Dendritic cell treated with granulocyte-macrophage colony-stimulating factor and Interleukin-4, amounts not matched to agents 40 ng/mL and 50 ng/mL, for 4 days (primary cell): ENCODE measurements around the gene PTPRD.

ENCODE experiments used
- H3K27ac Mint-ChIP-seq: one replicate; pipeline ENCODE4 v1.8.0; 2022; ENCODE audit warnings: mild to moderate bottlenecking, mixed read lengths
- H3K27me3 Mint-ChIP-seq: one replicate; pipeline ENCODE4 v1.8.0; 2022; ENCODE audit warnings: mild to moderate bottlenecking, mixed read lengths
- H3K36me3 Mint-ChIP-seq: one replicate; pipeline ENCODE4 v1.8.0; 2022; ENCODE audit warnings: low read depth, mixed read lengths
- H3K4me1 Mint-ChIP-seq: one replicate; pipeline ENCODE4 v1.8.0; 2022; ENCODE audit warnings: low read depth, mixed read lengths
- H3K4me3 Mint-ChIP-seq: one replicate; pipeline ENCODE4 v1.8.0; 2022; ENCODE audit warnings: mild to moderate bottlenecking, moderate library complexity, mixed read lengths
- H3K9me3 Mint-ChIP-seq: one replicate; pipeline ENCODE4 v1.8.0; 2022; ENCODE audit warnings: mixed read lengths
- intact Hi-C: fragments of 100-400 bp; cut with micrococcal nuclease; formaldehyde crosslinking; loops from one replicate; pipeline ENCODE4 v1.15.0; 2022

PTPRD gene

DNA sequence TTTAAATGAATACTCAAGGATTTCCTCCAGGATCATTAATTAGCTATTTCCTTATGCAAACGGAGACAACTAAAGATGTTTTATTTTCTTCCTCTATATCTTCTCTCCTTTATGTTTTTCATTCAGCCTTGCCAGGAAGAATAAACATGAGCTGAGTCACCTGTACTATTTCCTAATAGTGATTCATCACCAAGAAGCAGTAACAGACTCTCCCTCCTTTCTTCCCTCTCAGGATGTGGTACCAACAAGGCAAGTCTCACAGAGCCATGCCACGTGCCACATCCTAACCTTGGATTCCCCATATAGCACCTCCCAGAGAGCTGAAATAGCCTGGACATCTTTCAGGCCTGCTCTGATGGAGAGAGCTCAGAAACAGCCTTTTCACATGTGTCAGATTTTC lies 2054.6 kb downstream of the PTPRD start:
- Mint-ChIP-seq H3K4me3 (no peak overlapping the region), H3K27ac (no peak overlapping the region), H3K9me3 (no peaks in the 10 kb centered on the region), H3K4me1 (no peaks in the 10 kb centered on the region), H3K27me3 (no peaks in the 10 kb centered on the region), H3K36me3 (no peaks in the 10 kb centered on the region)
- intact Hi-C loops: no loop called here

DNA sequence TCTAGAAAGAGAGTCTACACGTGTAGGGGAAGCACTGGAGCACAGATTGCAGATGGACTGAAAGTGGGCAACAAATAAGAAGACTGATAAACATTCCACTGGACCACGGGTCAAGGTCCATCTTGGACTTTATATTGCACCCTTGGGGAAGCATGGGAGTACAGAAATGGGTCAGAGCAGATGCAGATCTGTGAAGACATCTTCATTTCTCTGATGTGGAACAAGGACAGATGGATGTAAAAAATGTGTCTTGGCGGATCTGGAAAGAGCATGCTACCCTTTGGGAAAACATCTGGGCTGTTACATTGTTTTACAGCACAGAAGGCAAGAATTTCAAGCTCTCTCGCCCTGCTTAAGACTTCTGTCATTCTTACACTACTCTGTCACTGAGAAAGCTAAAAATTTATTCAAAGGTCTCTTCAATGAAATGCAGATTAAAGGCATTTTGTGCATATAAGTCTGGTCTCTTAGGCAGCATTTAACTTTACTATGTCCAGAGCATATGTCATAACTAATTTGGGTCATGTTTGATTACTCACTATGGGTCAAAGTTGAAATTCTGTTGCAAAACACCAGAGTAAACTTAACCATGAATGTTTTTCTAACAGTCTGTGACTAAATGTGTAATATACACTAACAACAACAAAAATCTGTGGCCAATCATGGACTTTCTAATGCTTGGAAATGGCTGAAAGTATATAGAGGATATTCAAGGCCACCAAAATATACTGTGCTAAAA lies 2056.9 kb downstream of the PTPRD start:
- H3K27me3 Mint-ChIP-seq: no peaks in the 10 kb centered on the region
- H3K9me3 Mint-ChIP-seq: no peaks in the 10 kb centered on the region
- intact Hi-C loops: no loop called here
- no peak overlapping the region for H3K4me3 Mint-ChIP-seq
- no peaks in the 10 kb centered on the region for H3K4me1 Mint-ChIP-seq
- H3K36me3 Mint-ChIP-seq: no peaks in the 10 kb centered on the region
- no peak overlapping the region for H3K27ac Mint-ChIP-seq

DNA sequence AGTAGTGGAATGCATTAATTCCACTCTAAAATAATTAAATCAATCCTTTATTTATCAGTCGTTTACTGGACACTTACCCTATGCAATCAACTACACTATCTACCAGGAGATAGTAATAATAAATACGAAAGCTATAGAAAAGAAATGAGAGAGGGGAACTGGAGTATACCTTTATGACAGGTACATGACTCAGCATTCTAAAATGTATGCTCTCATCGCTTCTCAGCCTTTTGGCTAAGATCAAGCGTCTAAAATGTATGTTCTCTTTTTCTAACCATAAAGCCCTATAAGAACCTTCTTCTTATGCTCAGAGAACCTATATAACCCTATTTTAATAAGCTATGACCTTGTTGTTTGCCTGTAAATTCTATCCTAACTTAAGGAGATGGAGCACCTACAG lies 2059.4 kb downstream of the PTPRD start:
- Mint-ChIP-seq H3K9me3 (no peaks in the 10 kb centered on the region), H3K27me3 (no peaks in the 10 kb centered on the region), H3K27ac (no peak overlapping the region), H3K4me1 (no peaks in the 10 kb centered on the region), H3K4me3 (no peak overlapping the region), H3K36me3 (no peaks in the 10 kb centered on the region)
- intact Hi-C loops: no loop called here

DNA sequence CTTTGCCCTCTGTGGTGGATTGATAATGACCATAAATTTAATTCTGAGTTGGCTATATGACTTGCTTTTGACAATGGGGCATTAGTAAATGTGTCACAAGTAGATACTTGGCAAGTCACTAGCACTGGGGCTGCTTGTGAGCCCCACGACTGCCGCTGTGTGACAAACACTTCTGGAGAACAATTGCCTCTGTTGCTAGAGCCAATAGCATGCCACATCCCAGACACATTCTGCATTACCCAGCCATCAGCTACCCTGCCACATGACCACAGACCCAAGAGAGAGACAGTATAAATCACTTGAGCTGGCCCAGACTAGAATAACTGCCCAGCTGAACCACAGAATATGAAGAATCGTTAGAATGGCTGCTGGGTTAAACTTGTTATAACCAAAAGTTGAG lies 2060.1 kb downstream of the PTPRD start:
- intact Hi-C loops: no loop called here
- Mint-ChIP-seq H3K27me3 (no peaks in the 10 kb centered on the region), H3K36me3 (no peaks in the 10 kb centered on the region), H3K27ac (no peak overlapping the region), H3K4me1 (no peaks in the 10 kb centered on the region), H3K4me3 (no peak overlapping the region), H3K9me3 (no peaks in the 10 kb centered on the region)

DNA sequence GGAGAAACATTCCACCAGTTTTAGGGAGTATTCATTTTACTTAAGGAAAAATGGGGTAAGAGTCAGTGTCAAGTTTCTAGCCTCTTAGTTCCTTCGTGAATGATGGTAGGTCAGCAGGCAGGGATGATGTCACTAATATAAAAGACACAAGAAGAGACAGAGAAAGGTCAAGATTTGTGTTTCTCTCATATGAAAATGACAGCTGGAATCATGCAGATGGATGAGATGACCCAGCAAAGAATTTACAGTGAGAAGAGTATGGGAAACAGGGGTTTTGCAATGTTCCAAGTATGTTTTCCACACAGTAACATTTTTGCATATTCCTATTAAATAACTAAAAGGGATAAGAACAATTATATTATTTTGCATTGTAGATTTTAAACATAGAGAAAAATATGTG lies 2063.6 kb downstream of the PTPRD start:
- Mint-ChIP-seq H3K9me3 (no peaks in the 10 kb centered on the region), H3K4me3 (no peak overlapping the region), H3K36me3 (no peaks in the 10 kb centered on the region), H3K27me3 (no peaks in the 10 kb centered on the region), H3K27ac (no peak overlapping the region), H3K4me1 (no peaks in the 10 kb centered on the region)
- intact Hi-C loops: no loop called here

DNA sequence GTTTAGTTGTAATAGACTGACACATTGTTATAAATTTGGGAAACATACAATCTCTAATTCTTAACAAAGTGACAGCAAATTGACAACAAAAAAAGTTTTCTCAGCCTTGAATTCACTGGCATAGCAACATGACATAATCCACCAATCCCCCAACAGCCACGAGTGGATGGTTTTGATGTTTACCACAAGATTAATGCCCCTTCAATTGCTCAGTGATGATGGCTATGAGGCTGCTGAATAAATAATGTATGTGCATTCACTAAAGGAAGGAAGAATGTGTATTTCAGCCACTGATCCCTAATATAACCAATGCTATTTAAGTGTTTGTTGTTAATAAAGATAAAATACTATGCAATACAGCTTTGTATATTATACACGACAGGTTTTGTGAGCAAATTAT lies 2069.6 kb downstream of the PTPRD start:
- H3K4me3 Mint-ChIP-seq: no peak overlapping the region
- no peaks in the 10 kb centered on the region for H3K27me3 Mint-ChIP-seq
- H3K4me1 Mint-ChIP-seq: no peaks in the 10 kb centered on the region
- intact Hi-C loops: no loop called here
- H3K27ac Mint-ChIP-seq: no peak overlapping the region
- no peaks in the 10 kb centered on the region for H3K9me3 Mint-ChIP-seq
- H3K36me3 Mint-ChIP-seq: no peaks in the 10 kb centered on the region

DNA sequence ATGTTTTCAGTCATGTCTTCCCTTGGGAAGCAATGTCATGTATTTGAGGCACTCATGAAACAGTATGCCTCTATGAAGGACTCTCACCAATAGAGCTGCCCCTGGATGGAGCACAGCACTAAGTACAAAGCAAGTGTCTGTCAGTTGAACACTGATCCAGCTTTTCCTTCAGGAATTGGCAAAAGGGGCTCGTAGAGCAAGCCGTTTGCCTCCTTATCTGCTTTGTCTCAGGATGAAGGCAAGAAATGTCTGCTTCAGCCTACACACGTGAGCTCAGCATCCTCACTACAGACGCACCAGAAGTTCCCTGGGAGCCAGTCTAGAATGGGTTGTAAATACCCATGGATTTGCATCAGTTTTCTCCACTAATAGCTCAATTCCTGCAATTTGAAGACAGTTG lies 2070.3 kb downstream of the PTPRD start:
- Mint-ChIP-seq H3K4me3 (no peak overlapping the region), H3K36me3 (no peaks in the 10 kb centered on the region), H3K27me3 (no peaks in the 10 kb centered on the region), H3K27ac (no peak overlapping the region), H3K9me3 (no peaks in the 10 kb centered on the region), H3K4me1 (no peaks in the 10 kb centered on the region)
- intact Hi-C loops: no loop called here

DNA sequence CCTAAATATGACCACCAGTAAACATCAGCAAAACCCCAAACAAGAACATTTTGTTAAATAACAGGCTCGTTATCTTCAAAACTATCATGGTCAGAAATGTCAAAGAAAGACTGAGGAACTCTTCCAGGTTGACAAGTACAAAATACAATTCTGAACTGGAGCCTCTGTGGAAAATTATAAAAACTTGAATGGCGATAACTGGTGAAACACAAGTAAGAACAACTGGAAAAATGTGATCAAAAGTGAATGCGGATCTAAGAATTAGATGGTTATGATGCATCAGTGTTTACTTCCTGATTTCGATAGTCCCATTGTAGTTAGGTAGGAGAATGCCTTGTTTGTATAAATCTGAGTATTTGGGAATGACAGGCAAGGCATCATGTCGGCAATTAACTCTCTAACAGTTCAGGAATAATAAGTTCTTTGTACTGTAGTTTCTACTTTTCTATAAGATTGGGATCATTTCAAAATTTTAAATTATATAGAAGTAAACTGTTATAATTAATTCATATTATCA lies 2073.1 kb downstream of the PTPRD start:
- Mint-ChIP-seq H3K27me3 (no peaks in the 10 kb centered on the region), H3K4me3 (no peak overlapping the region), H3K4me1 (no peaks in the 10 kb centered on the region), H3K36me3 (no peaks in the 10 kb centered on the region), H3K27ac (no peak overlapping the region), H3K9me3 (no peaks in the 10 kb centered on the region)
- intact Hi-C loops: no loop called here

DNA sequence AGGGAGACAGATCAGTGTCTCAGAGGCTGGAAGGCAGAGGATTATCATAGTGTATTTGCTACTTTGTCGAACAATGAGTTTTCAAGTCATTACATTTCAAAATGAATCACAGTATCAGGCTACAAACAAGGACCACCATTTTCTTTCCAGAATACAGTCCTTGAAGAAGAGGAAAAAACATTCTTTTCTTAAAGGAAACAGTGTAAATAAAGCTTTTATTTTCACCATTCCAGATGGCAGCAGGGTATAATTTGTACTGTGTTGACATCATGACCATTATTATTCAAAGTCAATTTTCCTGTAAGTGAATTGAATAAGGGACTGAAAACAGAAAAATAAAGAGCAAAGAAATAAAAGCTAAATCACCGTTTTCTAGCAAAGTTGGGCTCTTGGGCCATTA lies 2076.0 kb downstream of the PTPRD start:
- no peaks in the 10 kb centered on the region for H3K4me1 Mint-ChIP-seq
- H3K4me3 Mint-ChIP-seq: no peak overlapping the region
- no peaks in the 10 kb centered on the region for H3K9me3 Mint-ChIP-seq
- H3K36me3 Mint-ChIP-seq: no peaks in the 10 kb centered on the region
- no peak overlapping the region for H3K27ac Mint-ChIP-seq
- intact Hi-C loops: no loop called here
- H3K27me3 Mint-ChIP-seq: no peaks in the 10 kb centered on the region

DNA sequence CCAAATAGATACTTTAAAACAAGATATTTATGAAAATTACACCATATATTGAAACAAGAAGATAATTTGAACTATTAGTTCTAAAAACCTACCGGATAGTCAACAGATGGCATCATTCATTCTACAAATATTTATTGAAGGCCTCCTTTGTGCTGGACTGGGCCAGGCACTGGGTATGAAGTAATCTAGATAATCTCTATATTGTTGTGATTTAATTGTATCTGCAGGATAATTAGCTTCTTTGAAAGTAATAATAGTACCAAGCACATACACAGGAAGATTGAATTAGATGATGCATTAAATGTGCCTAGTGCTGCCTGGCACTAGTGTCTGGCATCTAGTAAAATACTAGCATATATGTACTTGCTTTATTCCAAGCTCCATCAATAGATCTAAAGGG lies 2078.0 kb downstream of the PTPRD start:
- intact Hi-C loops: no loop called here
- Mint-ChIP-seq H3K4me1 (no peaks in the 10 kb centered on the region), H3K36me3 (no peaks in the 10 kb centered on the region), H3K27me3 (no peaks in the 10 kb centered on the region), H3K27ac (no peak overlapping the region), H3K4me3 (no peak overlapping the region), H3K9me3 (no peaks in the 10 kb centered on the region)

DNA sequence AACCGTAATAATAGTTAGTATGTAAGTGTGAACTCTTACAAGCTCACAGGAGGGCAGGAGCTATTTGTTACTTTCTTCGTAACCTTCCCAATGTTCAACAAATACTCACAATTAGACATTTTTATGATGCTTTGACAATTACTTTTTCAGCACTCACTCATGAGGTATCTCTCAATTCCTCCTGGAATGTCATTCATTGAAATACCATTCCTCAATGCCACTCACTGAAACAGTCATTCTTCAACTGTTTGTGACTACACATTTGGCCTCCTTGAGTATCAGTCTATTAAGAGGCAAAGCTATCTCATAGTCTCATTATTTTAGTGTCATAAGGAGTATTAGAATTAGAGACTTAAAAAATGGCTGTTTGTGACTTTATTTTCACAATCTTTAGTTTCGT lies 2079.1 kb downstream of the PTPRD start:
- no peak overlapping the region for H3K27ac Mint-ChIP-seq
- intact Hi-C loops: no loop called here
- H3K27me3 Mint-ChIP-seq: no peaks in the 10 kb centered on the region
- no peaks in the 10 kb centered on the region for H3K9me3 Mint-ChIP-seq
- H3K36me3 Mint-ChIP-seq: no peaks in the 10 kb centered on the region
- H3K4me1 Mint-ChIP-seq: no peaks in the 10 kb centered on the region
- no peak overlapping the region for H3K4me3 Mint-ChIP-seq

DNA sequence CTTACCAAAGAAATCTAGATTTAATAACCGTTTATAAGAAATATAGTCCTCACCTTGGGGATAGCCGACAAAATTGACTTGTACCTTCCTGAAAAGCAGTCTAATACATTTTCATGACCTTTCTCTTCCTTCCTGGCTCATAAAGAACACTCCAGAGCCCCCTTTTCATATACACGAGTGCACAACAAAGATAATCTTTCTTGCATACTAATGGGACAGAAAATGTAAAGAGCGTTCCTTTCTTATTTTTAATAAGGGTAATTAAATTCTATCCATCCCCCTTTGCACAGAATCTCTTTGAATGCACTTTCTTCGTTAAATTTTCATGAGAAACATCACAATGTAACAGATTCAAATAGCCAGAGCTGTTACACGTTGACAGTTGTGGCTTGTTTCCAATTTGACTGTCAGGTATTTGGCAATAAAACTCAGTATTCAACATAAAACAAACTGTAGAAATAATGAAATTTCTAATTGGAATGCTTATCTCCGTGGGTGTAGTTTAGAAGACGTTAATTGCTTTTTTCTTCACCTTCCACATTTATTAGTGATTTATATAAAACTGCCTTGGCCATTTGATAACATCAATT lies 2080.9 kb downstream of the PTPRD start:
- no peak overlapping the region for H3K4me3 Mint-ChIP-seq
- no peaks in the 10 kb centered on the region for H3K9me3 Mint-ChIP-seq
- H3K4me1 Mint-ChIP-seq: no peaks in the 10 kb centered on the region
- intact Hi-C loops: no loop called here
- H3K36me3 Mint-ChIP-seq: no peaks in the 10 kb centered on the region
- H3K27me3 Mint-ChIP-seq: no peaks in the 10 kb centered on the region
- no peak overlapping the region for H3K27ac Mint-ChIP-seq

DNA sequence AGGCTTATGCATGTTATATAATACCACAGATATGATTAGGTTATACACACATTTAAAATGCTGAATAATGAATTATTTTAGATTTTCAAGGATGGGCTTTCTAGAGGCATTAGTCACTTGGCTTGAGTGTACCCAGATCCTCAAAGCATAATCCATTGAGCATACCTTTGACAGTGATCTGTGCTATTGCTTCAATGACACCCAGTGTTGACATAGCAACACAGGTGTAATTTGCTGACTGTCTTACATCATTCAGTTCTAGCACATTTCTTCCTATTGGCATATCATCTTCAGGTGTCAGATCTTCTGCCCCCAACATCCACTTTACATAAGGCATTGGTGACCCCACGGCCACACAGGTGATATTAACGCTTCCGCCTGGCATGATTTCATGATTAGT lies 2091.7 kb downstream of the PTPRD start:
- Mint-ChIP-seq H3K36me3 (no peaks in the 10 kb centered on the region), H3K27me3 (no peaks in the 10 kb centered on the region), H3K4me1 (no peaks in the 10 kb centered on the region), H3K27ac (no peak overlapping the region), H3K4me3 (no peak overlapping the region), H3K9me3 (no peaks in the 10 kb centered on the region)
- intact Hi-C loops: no loop called here

DNA sequence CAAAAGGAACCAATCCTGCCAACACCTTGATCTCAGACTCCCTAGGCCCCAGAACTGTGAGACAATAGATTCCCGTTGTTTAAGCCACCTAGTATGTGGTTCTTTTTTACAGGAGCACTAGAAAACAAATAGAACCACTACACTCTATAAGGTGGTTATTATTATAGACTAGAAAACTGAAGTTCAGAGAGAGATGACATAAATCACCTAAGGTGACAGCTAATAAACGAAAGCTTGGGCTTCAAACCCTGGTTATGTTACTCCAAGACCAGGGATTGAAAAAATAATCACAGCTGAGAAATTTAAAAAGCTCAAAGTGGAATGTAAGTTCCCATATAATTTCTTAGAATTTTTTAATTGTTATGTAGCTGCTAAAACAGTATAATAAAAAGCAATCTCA lies 2097.1 kb downstream of the PTPRD start:
- Mint-ChIP-seq H3K4me1 (no peaks in the 10 kb centered on the region), H3K27ac (no peak overlapping the region), H3K27me3 (no peaks in the 10 kb centered on the region), H3K36me3 (no peaks in the 10 kb centered on the region), H3K4me3 (no peak overlapping the region), H3K9me3 (peaks cover 10% of the 10 kb centered on the region)
- intact Hi-C loops: no loop called here

DNA sequence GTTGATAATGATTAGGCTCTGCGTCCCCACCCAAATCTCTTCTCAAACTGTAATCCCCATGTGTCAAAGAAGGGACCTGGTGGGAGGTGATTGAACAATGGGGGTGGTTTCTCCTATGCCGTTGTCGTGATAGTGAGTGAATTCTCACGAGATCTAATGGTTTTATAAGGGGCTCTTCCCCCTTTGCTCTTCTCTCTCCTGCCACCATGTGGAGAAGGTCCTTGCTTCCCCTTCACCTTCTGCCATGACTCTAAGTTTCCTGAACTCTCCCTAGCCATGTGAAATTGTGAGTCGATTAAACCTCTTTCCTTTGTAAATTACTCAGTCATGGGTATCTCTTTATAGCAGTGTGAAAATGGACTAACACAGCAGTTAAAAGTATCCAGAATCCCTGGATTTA lies 2098.0 kb downstream of the PTPRD start:
- Mint-ChIP-seq H3K27ac (no peak overlapping the region), H3K9me3 (peaks cover 10% of the 10 kb centered on the region), H3K4me1 (no peaks in the 10 kb centered on the region), H3K4me3 (no peak overlapping the region), H3K36me3 (no peaks in the 10 kb centered on the region), H3K27me3 (no peaks in the 10 kb centered on the region)
- intact Hi-C loops: no loop called here
